Effector CD8-positive, alpha-beta T cell (primary cell): ENCODE results near the gene CFAP210.
"Not testable (repeated sequence)": the region's sequence is repeated elsewhere in the genome, so short reads cannot be mapped to it uniquely, and the experiment has no call there.

ENCODE experiments used
- DNase-seq: peaks from one replicate; lab custom pipeline; 2025; lab: John Stamatoyannopoulos, UW

The CFAP210 gene

GRCh38 chr2:169620509-169620908 is 73.7 kb downstream of the CFAP210 start:
- no peak for DNase-seq

- DNase-seq: no peak
Observed at GRCh38 chr2:169619946-169620345, 74.3 kb downstream of the CFAP210 start.

- DNase-seq: not testable (repeated sequence)
Observed at GRCh38 chr2:169615982-169616381, 78.2 kb downstream of the CFAP210 start.

GRCh38 chr2:169613876-169614275 is 80.3 kb downstream of the CFAP210 start:
- no peak for DNase-seq

- DNase-seq: no peak
Observed at GRCh38 chr2:169609264-169609663, 84.9 kb downstream of the CFAP210 start.

- no peak for DNase-seq
Observed at GRCh38 chr2:169599568-169599967, 94.6 kb downstream of the CFAP210 start.

- DNase-seq: no peak
Observed at GRCh38 chr2:169598982-169599381, 95.2 kb downstream of the CFAP210 start.

GRCh38 chr2:169596546-169596945 is 97.7 kb downstream of the CFAP210 start:
- DNase-seq: not testable (repeated sequence)
